ENCODE results near the gene MAN1B1. TPM values are rescaled to one million over a fixed set of nuclear protein-coding genes. Genes with fewer than 3 reads are reported as not detected.

The MAN1B1 gene
- polyA plus RNA-seq, 1 donor (not counting 4 experiments of a cell fraction or from before 2014, with no cell fraction given): 34.3 TPM

GRCh38 chr9:137073992-137074399, 12.8 kb upstream of the MAN1B1 start:
- TF ChIP-seq EZH2 (IDR thresholded peaks at IDR 0.05; ENCODE audit: low read length): no peak
- TF ChIP-seq CTCF (optimal IDR thresholded peaks at IDR 0.05 in 1 of 3, IDR thresholded peaks at IDR 0.05 in 1 of 3, conservative IDR thresholded peaks at IDR 0.05 in 1 of 3; ENCODE audit: extremely low read depth in 1 of 3, insufficient read depth in 2 of 3, low read length in 3 of 3): no peak
- H2AFZ ChIP-seq (ENCODE audit: control insufficient read depth, low read length): no peak overlapping the region
- H3K36me3 ChIP-seq (ENCODE audit: control insufficient read depth in 2 of 2, extremely low read depth in 1 of 2, insufficient read depth in 2 of 2, low read length in 2 of 2): no peaks in the 10 kb centered on the region
- H3K4me2 ChIP-seq (ENCODE audit: control insufficient read depth, extremely low read depth, insufficient read depth, low read depth, low read length): no peak overlapping the region
- no peaks in the 10 kb centered on the region for H3K9me1 ChIP-seq (ENCODE audit: control insufficient read depth, extremely low read depth, insufficient read depth, low read length)
- dilution Hi-C loops (cut with MboI; ENCODE audit: extremely low pct_ligation_motif_present, low sequenced_read_pairs): no loop called here
- no peaks in the 10 kb centered on the region for H3K27me3 ChIP-seq (ENCODE audit: control insufficient read depth, extremely low read depth, insufficient read depth, low read length)
- H4K20me1 ChIP-seq (ENCODE audit: control insufficient read depth, extremely low read depth, insufficient read depth, low read length): no peaks in the 10 kb centered on the region
- DNase-seq (ENCODE audit: low read depth, low spot score) (no peak), FAIRE-seq (no peak)
- H3K4me3 ChIP-seq (ENCODE audit: control insufficient read depth in 2 of 3, extremely low read depth in 1 of 3, insufficient read depth in 2 of 3, low read depth in 1 of 3, low read length in 3 of 3): no peak overlapping the region
- no peak overlapping the region for H3K9ac ChIP-seq (ENCODE audit: control insufficient read depth, extremely low read depth, insufficient read depth, low read length)
- H3K79me2 ChIP-seq (ENCODE audit: control insufficient read depth, insufficient read depth, low read length): no peaks in the 10 kb centered on the region
- H3K27ac ChIP-seq (ENCODE audit: control insufficient read depth, insufficient read depth, low read length): no peak overlapping the region
- H3K9me3 ChIP-seq (ENCODE audit: control insufficient read depth, low read depth, low read length): no peaks in the 10 kb centered on the region
- H3K4me1 ChIP-seq (ENCODE audit: control insufficient read depth, extremely low read depth, insufficient read depth, low read length): peaks cover 14% of the 10 kb centered on the region

GRCh38 chr9:137074657-137075274, 12.0 kb upstream of the MAN1B1 start:
- H3K4me3 ChIP-seq (ENCODE audit: control insufficient read depth in 2 of 3, extremely low read depth in 1 of 3, insufficient read depth in 2 of 3, low read depth in 1 of 3, low read length in 3 of 3): no peak overlapping the region
- H3K4me1 ChIP-seq (ENCODE audit: control insufficient read depth, extremely low read depth, insufficient read depth, low read length): peaks cover 11% of the 10 kb centered on the region
- no peaks in the 10 kb centered on the region for H3K9me1 ChIP-seq (ENCODE audit: control insufficient read depth, extremely low read depth, insufficient read depth, low read length)
- no peak overlapping the region for H3K27ac ChIP-seq (ENCODE audit: control insufficient read depth, insufficient read depth, low read length)
- no peaks in the 10 kb centered on the region for H3K9me3 ChIP-seq (ENCODE audit: control insufficient read depth, low read depth, low read length)
- TF ChIP-seq CTCF (optimal IDR thresholded peaks at IDR 0.05 in 1 of 3, IDR thresholded peaks at IDR 0.05 in 1 of 3, conservative IDR thresholded peaks at IDR 0.05 in 1 of 3; ENCODE audit: extremely low read depth in 1 of 3, insufficient read depth in 2 of 3, low read length in 3 of 3) (no peak), EZH2 (IDR thresholded peaks at IDR 0.05; ENCODE audit: low read length) (no peak)
- H3K27me3 ChIP-seq (ENCODE audit: control insufficient read depth, extremely low read depth, insufficient read depth, low read length): no peaks in the 10 kb centered on the region
- no peak overlapping the region for H2AFZ ChIP-seq (ENCODE audit: control insufficient read depth, low read length)
- dilution Hi-C loops (cut with MboI; ENCODE audit: extremely low pct_ligation_motif_present, low sequenced_read_pairs): no loop called here
- no peaks in the 10 kb centered on the region for H3K36me3 ChIP-seq (ENCODE audit: control insufficient read depth in 2 of 2, extremely low read depth in 1 of 2, insufficient read depth in 2 of 2, low read length in 2 of 2)
- H3K4me2 ChIP-seq (ENCODE audit: control insufficient read depth, extremely low read depth, insufficient read depth, low read depth, low read length): no peak overlapping the region
- H4K20me1 ChIP-seq (ENCODE audit: control insufficient read depth, extremely low read depth, insufficient read depth, low read length): no peaks in the 10 kb centered on the region
- no peak overlapping the region for H3K9ac ChIP-seq (ENCODE audit: control insufficient read depth, extremely low read depth, insufficient read depth, low read length)
- FAIRE-seq (no peak), DNase-seq (ENCODE audit: low read depth, low spot score) (no peak)
- H3K79me2 ChIP-seq (ENCODE audit: control insufficient read depth, insufficient read depth, low read length): no peaks in the 10 kb centered on the region

All from keratinocyte (primary cell).